Hematopoietic multipotent progenitor cell treated with erythropoietin and hydrocortisone succinate and interleukin-3 and kit ligand, for 17 days (in vitro differentiated cells): ENCODE measurements around the gene TTN.
A peak's percentile ranks its signal among the peaks of the same experiment; 100 is the strongest.

Source experiments
- DNase-seq: peaks from one replicate; pipeline ENCODE4 v3.0.0-alpha.2; 2015; ENCODE audit warnings: low spot score

Gene TTN

GRCh38 chr2:178734518-178734917, 72.7 kb downstream of the TTN start:
- no peak for DNase-seq

DNA sequence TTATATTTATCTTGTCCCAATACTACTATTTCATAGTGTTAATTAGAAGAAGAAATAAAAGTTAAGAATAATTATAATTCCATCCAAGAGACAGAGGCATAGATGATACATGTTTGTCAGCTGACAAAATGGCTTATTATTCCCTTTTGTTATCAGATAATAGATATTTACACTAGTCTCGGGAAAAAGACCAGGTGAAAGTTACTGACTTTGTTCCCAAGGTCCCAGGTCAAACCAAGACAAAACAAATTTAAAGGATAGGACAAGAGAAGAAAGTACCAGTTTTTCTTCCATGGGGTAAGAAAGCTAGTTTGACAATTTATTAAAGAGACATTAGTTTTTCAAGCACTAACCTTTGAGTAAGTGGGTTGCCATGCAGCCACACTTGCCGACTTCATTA, 73.2 kb downstream of the TTN start:
- no peak for DNase-seq

DNA sequence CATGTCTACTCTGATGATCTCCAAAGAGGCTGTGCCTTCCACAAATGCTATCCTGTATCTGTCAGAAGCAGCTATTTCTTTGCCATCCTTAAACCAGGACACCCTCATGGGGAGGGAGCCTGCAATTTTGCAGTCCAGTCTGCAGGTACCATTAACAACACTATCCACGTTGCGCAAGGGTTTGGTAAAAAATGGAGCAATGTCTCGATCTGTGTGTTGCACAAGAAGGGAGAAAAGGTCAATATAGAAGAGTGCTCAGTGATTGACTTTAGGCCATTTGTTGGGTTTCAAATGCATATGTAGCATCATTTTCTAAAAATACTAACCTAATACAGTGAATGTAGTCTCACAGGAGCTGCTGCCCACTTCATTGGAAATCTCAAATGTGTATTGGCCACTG, 74.3 kb downstream of the TTN start:
- no peak for DNase-seq

DNA sequence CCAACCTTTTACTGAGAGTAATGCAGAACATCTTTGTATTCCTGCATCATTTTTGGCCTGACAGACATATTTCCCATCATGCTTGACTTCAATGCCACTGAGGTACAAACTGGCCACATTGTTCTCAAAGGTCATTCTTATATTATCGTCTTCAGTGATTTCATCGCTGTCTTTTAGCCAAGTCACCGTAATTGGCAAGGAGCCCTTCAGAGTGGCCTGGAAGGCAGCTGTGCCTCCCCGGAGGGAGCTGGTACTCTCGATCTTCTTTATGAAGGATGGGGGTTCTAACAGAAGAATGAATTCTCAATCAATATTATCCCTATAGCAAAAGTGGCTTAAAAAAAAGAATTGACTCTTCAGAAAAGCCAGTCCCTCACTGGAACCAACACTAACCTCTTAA, 75.9 kb downstream of the TTN start:
- no peak for DNase-seq

GRCh38 chr2:178730049-178730448, 77.2 kb downstream of the TTN start:
- no peak for DNase-seq

GRCh38 chr2:178723786-178724346, 83.4 kb downstream of the TTN start:
- DNase-seq, result no peak

DNA sequence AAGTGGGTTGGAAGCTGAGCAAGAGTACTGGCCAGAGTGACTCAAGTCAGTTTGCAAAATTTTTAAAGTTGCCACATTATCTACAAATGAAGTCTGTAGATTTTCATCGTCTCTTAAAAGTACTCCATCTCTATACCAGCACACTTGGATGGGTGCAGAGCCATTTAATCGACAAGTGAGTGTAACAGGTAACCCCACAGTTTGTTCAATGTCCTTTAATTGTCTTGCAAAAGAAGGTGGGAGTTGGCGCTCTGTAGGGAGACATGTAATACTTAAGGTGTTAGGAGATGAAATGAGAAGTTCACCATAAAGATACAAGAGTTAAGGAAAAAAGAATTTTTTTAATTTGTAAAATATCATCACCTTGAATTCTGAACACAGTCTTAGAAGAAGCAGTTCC, 84.9 kb downstream of the TTN start:
- no peak for DNase-seq

DNA sequence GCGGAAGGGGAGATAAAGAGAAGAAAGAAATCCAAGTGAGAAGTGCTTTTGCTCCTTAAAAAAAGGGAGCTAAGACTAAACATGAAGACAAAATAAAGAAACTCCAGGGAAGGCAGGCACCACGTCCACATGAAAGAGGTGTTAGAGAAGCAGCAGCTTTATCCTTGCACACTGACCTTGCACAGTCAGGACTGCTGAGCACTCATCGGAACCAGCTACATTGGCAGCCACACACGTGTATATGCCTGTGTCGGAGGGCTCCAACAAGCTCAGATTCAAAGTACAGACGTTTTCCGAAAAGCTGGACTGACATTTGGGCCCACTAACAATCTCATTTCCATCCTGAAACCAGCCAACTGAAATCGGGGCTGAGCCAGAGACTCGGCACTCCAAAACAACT, 88.2 kb downstream of the TTN start:
- no peak for DNase-seq

GRCh38 chr2:178718283-178718682, 88.9 kb downstream of the TTN start:
- no peak for DNase-seq

GRCh38 chr2:178716394-178716793, 90.8 kb downstream of the TTN start:
- DNase-seq, result no peak

- no peak for DNase-seq
Observed at GRCh38 chr2:178715366-178715765, 91.9 kb downstream of the TTN start.

- DNase-seq, result no peak
Observed at GRCh38 chr2:178707476-178707875, 99.7 kb downstream of the TTN start.

DNA sequence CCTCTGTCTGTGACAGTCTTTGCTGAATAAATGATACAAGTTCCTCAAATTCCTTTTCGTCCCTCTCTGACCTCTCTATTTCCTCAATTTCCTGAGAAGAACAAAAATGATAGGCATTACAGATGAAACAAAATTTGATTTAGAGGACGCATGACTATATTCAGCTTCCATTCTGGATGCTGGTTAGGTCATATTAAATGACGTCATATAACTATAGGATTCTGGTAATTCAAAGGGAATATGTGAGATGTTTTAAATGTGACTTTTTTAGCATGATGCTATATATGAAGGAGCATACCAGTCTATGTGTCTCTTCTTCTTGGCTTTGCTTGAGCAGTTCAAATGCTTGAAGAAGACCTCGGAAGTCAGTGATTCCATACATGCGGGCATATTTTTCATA, 102.3 kb downstream of the TTN start:
- no peak for DNase-seq

DNA sequence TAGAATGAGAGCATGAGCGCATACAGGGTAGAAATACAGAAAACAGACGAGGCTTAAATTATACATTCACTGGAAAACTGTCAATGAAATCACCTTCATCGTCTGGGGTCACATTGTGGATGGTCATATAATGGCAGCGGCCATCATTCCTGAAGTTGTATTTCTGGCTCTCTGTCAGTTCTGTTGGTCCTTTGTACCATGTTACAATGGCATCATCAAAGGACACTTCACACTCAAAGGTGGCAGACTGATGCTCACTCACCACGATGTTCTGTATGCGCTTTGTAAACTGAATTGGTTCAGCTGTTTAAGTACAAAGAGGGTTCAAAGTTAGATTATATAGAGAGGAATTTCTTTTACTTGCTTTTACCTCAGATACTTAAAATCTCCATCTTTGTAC, 104.9 kb downstream of the TTN start:
- DNase-seq, result no peak

DNA sequence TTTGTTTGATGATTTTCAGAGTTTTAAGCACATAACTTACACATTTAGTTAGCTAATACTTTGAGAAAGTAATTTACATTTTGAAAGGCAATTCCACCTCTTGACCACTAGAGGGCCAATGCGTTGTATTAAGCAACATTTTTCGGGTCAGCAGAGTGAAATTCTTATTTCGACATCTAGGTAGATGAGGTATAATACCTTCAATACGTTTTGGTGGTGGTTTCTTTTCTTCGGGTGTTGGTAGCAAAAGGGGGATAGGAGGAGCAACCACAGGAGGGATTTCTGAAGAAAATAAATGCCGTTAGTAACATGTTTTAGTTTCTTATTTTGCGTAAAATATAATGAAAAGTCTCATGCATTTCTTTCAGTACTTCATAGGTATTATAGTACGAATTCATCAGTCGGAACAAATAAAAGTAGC, 106.3 kb downstream of the TTN start:
- DNase-seq, result peak; percentile 26

GRCh38 chr2:178700136-178700535, 107.1 kb downstream of the TTN start:
- DNase-seq, result no peak

- no peak for DNase-seq
Observed at GRCh38 chr2:178692845-178693244, 114.4 kb downstream of the TTN start.

GRCh38 chr2:178689808-178690207, 117.4 kb downstream of the TTN start:
- DNase-seq, result no peak

- DNase-seq, result no peak
Observed at GRCh38 chr2:178683877-178684276, 123.3 kb downstream of the TTN start.

GRCh38 chr2:178681081-178681480, 126.1 kb downstream of the TTN start:
- no peak for DNase-seq

DNA sequence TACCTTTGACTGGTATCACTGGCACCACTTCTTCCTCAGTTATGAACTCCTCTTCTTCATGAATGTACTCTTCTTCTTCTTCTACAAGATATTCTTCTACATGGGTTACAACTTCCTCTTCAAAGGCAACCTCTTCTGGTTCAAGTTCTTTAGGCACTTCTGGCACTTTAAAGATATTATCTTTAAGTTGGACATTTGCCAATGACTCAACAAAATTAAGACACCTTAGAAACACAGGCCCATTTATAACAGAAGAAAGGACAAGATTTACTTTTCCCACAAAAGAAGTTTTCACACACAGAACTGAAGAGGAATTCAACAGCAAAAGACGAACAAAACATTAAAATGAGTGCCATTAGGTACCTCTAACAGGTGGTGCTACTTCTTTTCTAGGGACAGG, 127.3 kb downstream of the TTN start:
- DNase-seq, result no peak

- DNase-seq, result no peak
Observed at GRCh38 chr2:178677599-178677998, 129.6 kb downstream of the TTN start.

DNA sequence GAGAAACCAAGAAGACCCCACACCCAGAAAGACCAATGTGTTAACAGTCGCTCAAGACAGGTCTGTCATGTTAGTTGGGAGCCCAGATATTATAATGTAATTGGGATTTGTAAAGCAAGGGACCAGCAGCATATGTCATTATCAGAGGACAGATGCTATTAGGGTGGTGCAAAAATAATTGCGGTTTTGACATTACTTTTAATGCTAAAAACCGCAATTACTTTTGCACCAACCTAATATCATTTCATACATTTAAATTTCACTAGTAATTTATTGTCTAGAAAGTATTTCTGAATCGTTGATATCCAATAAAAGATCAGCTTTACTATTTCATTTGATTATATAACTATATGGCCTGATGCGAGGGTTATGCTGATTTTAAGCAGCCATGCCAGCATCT, 131.2 kb downstream of the TTN start:
- DNase-seq, result no peak

DNA sequence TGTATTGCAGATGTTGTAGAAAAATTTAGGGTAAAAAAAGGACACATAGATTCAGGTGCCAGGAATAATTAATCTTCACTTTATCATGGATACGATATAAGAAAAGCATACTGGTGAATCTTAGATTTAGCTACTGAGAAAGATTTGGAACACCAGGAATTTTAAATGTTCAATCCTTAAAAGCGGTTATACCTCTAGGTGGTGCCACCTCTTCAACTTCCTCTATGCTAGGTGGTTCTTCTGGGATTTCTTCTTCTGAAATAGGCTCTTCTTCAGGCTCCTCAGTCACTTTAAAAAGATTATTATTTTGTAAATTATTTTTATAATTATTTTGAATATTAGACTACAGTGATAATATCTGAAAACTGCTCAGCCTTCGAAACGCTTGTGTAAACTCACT, 133.1 kb downstream of the TTN start:
- no peak for DNase-seq

GRCh38 chr2:178666458-178666857, 140.8 kb downstream of the TTN start:
- no peak for DNase-seq
